RWPE2 (cell line): ENCODE measurements around the gene RAB1B.

Experiments used
- ATAC-seq: fragments of 200-7000 bp; cut with Tn5 transposase; 3 replicates; pipeline ENCODE4 v1.9.1; 2021; ENCODE audit warnings: low read depth
- DNase-seq: peaks from one replicate; pipeline ENCODE4 v3.0.0-alpha.2; 2020; ENCODE audit warnings: low spot score
- H3K27ac ChIP-seq: fragments of 450-650 bp; 2 replicates; pipeline ENCODE4 v1.5.1; 2017; ENCODE audit warnings: mild to moderate bottlenecking; ENCODE audit not compliant: poor library complexity, severe bottlenecking
- H3K27me3 ChIP-seq: fragments of 250-450 bp; sonication (Bioruptor Pico); 2 replicates; pipeline ENCODE4 v1.5.1; 2021; ENCODE audit warnings: mild to moderate bottlenecking, moderate library complexity; ENCODE audit not compliant: insufficient read depth, poor library complexity, severe bottlenecking
- H3K36me3 ChIP-seq: fragments of 250-450 bp; sonication (Bioruptor Pico); 2 replicates; pipeline ENCODE4 v1.5.1; 2020; ENCODE audit warnings: low read depth, mild to moderate bottlenecking, moderate library complexity
- H3K4me1 ChIP-seq: fragments of 250-450 bp; sonication (Bioruptor Pico); 2 replicates; pipeline ENCODE4 v1.5.1; 2021; ENCODE audit warnings: mild to moderate bottlenecking, moderate library complexity; ENCODE audit not compliant: insufficient read depth, poor library complexity, severe bottlenecking
- H3K4me3 ChIP-seq: fragments of 250-450 bp; sonication (Bioruptor Pico); 2 replicates; pipeline ENCODE4 v1.5.1; 2021; ENCODE audit warnings: mild to moderate bottlenecking, moderate library complexity; ENCODE audit not compliant: severe bottlenecking
- H3K9me3 ChIP-seq: fragments of 250-450 bp; sonication (Bioruptor Pico); 2 replicates; pipeline ENCODE4 v1.5.1; 2021; ENCODE audit warnings: mild to moderate bottlenecking, moderate library complexity; ENCODE audit not compliant: severe bottlenecking
- CTCF ChIP-seq: fragments of 450-650 bp; IDR thresholded peaks from one replicate; pipeline ENCODE4 v1.5.1; 2017; ENCODE audit warnings: mild to moderate bottlenecking, moderate library complexity; ENCODE audit not compliant: poor library complexity, severe bottlenecking

Gene RAB1B

GRCh38 chr11:66314561-66315497 is 46.4 kb downstream of the RAB1B start:
- Histone ChIP-seq H3K4me3 (no peak overlapping the region), H3K9me3 (peaks cover under 1% of the 10 kb centered on the region), H3K36me3 (no peaks in the 10 kb centered on the region), H3K4me1 (peaks cover 6% of the 10 kb centered on the region), H3K27me3 (no peaks in the 10 kb centered on the region), H3K27ac (no peak overlapping the region)
- no peak for TF ChIP-seq CTCF
- ATAC-seq (no peak), DNase-seq (no peak)

GRCh38 chr11:66315498-66315885 is 47.1 kb downstream of the RAB1B start:
- Histone ChIP-seq H3K9me3 (peaks cover 3% of the 10 kb centered on the region), H3K4me1 (peaks cover 6% of the 10 kb centered on the region), H3K36me3 (no peaks in the 10 kb centered on the region), H3K27ac (no peak overlapping the region), H3K27me3 (no peaks in the 10 kb centered on the region), H3K4me3 (no peak overlapping the region)
- no peak for TF ChIP-seq CTCF
- no peak for DNase-seq
- ATAC-seq = no peak

- no peak for DNase-seq
- Histone ChIP-seq H3K36me3 (no peaks in the 10 kb centered on the region), H3K9me3 (peaks cover 3% of the 10 kb centered on the region), H3K4me3 (no peak overlapping the region), H3K27ac (no peak overlapping the region), H3K4me1 (peaks cover 6% of the 10 kb centered on the region), H3K27me3 (no peaks in the 10 kb centered on the region)
- no peak for TF ChIP-seq CTCF
- ATAC-seq = no peak
These were observed 47.7 kb downstream of the RAB1B start for GRCh38 chr11:66315921-66316811.

- Histone ChIP-seq H3K27me3 (no peaks in the 10 kb centered on the region), H3K4me3 (no peak within 1 kb of the TSS), H3K36me3 (no peaks in the 10 kb centered on the region), H3K27ac (peak within 1 kb of the TSS; percentile 2), H3K4me1 (peaks cover 6% of the 10 kb centered on the region), H3K9me3 (peaks cover 3% of the 10 kb centered on the region)
- TF ChIP-seq CTCF = no peak
- ATAC-seq = no peak
- DNase-seq = no peak
These were observed 48.4 kb downstream of the RAB1B start, which contains the start of gene CD248 for GRCh38 chr11:66316849-66317251. CD248 (minus strand) TSS chr11:66317044; CDS start chr11:66317027, 17 bp downstream.
